ENCODE measurements around the gene LBHD1.
A peak's percentile ranks its signal among the peaks of the same experiment; 100 is the strongest.
"Not testable (repeated sequence)": the region's sequence is repeated elsewhere in the genome, so short reads cannot be mapped to it uniquely, and the experiment has no call there.

Gene LBHD1

DNA sequence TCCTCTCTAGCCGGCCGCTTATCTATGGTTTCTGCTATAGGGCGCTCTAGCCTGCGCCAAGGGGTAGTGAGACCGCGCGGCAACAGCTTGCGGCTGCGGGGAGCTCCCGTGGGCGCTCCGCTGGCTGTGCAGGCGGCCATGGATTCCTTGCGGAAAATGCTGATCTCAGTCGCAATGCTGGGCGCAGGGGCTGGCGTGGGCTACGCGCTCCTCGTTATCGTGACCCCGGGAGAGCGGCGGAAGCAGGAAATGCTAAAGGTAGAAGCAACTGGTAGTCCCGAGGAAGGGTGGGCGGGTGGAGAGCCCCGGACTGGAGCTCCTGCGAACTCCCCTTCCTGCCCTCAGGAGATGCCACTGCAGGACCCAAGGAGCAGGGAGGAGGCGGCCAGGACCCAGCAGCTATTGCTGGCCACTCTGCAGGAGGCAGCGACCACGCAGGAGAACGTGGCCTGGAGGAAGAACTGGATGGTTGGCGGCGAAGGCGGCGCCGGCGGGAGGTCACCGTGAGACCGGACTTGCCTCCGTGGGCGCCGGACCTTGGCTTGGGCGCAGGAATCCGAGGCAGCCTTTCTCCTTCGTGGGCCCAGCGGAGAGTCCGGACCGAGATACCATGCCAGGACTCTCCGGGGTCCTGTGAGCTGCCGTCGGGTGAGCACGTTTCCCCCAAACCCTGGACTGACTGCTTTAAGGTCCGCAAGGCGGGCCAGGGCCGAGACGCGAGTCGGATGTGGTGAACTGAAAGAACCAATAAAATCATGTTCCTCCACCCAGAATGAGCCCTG is at the start of gene LBHD1, which contains the start of gene UQCC3:
Gene LBHD1 (minus strand): TSS at position 660 of the 782 bp plus-strand sequence. CDS start 2,236 bp downstream, outside the sequence.
Gene UQCC3 (plus strand): TSS at position 66 of the 782 bp plus-strand sequence. CDS start 73 bp downstream, at position 139.
- DNase-seq: peak; percentile 86

DNA sequence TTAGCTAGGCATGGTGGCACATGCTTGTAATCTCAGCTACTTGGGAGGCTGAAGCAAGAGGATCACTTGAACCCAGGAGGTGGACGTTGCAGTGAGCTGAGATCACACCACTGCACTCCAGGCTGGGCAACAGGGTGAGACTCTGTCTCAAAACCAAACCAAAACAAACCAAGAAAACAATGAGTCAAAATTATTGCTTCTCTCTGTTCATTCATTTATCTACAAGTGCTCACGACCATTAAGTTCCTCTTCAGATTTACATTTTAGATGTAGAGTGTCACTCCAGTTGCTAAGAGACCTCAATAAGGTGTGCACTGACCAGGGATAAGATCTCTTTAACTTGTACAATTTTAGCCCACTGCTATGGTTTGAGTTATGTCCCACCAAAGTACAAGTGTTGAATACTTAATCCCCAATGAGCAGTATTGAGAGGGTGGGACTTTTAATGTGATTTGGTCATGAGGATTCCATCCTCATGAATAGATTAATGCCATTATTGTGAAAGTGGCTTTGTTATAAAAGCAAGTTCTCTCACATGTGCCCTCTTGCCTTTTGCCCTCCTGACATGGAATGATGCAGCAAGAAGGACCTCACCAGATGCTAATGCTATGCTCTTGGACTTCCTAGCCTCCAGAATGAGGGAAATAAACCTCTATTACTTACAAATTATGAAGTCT is 47.4 kb upstream of the LBHD1 start:
- no peak for DNase-seq

DNA sequence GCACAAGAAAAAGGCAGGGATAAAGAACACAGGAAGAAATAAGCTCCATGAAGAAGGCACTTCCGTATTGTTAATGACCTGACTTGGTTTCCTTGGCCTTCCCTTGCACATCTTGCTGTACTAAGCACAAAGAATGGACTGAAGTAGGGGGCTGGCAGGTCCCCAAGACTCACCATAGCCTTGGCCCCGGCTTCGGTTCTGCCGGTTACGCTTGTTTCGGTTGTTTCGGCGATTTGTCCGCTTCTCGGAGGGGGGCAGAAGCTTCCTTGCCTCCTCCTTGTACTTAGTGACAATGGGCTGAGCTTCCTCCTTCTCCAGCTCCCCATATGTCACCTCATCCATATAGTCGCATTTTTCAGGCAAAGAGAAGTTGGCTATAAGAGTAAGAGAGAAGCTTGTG is 44.7 kb upstream of the LBHD1 start:
- DNase-seq: no peak

GRCh38 chr11:62716206-62716605 is 44.1 kb upstream of the LBHD1 start:
- no peak for DNase-seq

GRCh38 chr11:62715150-62716130 is 43.4 kb upstream of the LBHD1 start:
- no peak for DNase-seq

DNA sequence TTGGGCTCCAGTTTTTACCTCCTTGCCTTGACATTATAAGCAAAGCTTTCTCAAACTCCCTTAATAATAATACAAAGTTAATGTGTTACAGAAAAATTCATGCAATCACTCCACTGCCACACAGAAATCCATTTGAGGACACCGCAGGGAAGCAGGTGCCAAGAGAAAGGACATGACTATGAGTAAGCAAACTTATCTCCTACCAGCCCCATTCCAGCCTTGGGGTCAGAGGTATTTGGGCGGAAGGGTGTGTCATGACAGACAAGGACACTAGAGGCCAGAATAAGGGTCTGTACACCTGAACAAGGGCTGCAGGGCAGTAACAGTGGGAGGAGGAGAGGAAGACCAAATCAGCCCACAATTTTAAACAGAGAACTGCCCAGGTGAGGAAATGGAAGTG is 41.3 kb upstream of the LBHD1 start:
- DNase-seq: no peak

- no peak for DNase-seq
These were observed 40.8 kb upstream of the LBHD1 start for GRCh38 chr11:62712861-62713260.

DNA sequence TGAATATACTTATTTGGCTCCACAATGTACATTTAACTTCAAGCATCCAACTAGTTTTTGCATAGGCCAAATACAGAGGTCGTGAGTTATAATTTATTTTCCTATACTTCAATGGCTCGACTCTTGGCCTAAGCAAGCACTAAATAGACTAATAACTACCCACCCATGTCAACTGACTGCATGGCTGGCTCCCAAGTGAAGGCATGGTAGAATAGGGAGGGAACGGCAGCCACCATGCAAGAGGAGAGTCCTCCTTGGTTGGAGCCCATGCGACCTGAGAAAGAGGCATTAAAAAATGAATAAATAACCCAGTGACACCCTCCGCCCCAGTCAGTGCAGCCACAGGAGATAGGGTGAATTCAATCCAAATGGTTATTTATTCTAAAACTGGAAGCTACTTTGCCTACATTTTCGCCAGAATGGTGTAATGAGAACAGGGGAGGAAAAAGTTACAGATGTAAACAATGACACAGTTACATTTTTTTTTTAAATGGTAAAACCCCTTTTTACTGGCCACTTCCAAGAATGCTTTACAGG is 40.3 kb upstream of the LBHD1 start:
- no peak for DNase-seq

DNA sequence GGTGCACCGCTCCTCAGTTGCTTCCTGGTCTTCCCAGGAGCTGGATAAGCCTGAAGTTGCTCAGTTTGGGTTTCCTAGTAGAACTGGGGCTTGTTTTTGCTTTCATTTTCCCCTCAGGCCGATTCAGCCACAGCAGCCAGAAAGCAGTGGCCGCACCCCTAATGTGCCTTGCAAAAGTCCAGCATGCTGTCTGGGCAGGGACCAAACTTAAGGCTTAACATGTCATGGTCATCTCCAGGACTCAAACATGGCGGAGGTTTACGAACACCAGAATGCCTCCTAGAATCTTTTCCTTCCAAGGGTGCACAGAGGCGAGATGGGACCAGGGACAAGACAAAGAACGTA is 37.9 kb upstream of the LBHD1 start:
- peak; percentile 56 for DNase-seq

DNA sequence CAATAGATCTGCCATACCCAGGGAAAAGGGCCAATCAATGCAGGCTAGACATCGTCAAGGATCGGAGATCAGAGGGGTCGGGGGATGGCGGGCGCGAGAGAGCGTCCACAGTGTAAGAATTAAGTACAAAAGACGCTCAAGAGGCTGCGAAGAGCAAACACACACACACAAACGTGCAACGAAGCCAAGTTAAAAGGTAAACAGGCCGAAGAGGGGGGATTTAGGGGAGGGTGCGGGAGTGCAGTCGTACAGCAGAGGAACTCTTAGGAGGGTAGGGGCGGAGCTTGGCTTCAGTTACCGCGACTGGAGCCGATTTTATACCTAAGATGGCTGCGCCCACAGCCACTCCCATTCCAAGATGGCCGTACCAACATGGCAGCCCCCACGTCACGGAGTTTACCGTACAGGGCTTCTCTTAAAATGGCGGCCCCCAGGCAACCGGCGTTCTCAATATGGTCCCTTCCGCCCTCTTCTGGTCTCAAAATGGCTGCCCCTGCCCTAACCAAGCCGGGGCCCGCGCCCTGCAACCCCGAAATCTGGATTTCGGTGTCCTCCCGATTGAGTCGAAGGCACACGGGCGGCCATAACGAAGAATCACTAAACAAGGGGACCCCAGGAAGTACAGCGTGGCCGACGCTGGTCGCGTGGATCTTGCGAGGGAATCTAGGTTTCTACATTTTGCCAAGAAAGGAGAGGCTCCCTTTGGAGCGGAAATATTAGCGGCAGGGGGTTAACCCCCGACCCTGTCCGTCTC is 37.4 kb upstream of the LBHD1 start:
- DNase-seq: peak; percentile 100

DNA sequence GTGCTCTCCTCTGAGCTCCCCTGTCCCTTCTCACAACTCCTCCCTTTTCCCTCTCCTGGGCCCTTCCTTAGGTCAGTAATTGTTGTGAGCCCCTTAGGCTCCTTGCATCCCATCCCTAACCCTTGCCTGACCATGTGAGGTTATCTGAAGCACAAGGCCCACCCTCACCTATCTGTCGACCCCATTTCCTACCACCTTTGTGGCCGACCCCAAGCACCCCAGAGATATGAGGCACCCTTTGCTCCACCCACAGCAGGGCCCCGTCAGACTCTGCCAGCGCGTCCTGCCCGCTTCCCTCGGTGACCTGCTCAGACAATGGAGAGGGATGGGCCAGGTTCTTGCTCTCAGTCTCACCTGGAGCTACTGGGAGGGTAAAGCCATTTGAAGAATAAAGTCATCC is 36.7 kb upstream of the LBHD1 start:
- peak; percentile 52 for DNase-seq

- no peak for DNase-seq
These were observed 36.3 kb upstream of the LBHD1 start for GRCh38 chr11:62708392-62708791.

DNA sequence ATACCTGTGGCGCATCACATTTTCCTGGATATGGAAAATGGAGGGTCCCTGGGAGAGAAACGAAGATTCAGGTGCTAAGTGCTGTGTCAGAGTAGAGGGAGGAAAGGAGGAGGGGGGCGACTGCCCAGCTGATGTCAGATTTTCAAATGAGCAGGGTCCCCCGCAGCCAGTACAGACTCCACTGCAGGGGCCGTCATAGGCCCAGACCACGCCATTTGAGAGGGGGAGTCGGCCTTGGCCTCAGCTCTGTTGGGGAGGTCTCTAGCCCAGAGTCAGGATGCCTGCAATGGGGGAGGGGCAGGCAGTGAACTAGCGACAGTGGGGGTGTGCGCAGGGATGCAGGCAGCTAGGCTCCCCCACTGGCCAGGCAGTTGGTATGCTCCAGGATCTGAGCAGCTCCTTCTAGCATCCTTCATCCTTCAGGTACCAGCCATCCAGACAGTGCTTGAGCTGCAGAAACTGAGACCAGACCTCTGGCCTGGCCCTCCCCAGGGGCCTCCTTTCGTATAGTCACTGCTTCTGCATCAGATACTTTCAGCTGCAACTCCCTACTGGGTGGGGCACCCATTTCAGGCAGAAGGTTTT is 35.3 kb upstream of the LBHD1 start, which contains the start of the genes BSCL2 and GNG3:
Gene BSCL2 (minus strand): TSS at position 148 of the 585 bp plus-strand sequence. CDS start 229 bp downstream, outside the sequence.
Gene GNG3 (plus strand): TSS at position 400 of the 585 bp plus-strand sequence. CDS start 620 bp downstream, outside the sequence.
- no peak for DNase-seq

- DNase-seq: no peak
These were observed 34.8 kb upstream of the LBHD1 start for GRCh38 chr11:62706850-62707247.

GRCh38 chr11:62705880-62706849 is 34.1 kb upstream of the LBHD1 start:
- DNase-seq: peak; percentile 98

DNA sequence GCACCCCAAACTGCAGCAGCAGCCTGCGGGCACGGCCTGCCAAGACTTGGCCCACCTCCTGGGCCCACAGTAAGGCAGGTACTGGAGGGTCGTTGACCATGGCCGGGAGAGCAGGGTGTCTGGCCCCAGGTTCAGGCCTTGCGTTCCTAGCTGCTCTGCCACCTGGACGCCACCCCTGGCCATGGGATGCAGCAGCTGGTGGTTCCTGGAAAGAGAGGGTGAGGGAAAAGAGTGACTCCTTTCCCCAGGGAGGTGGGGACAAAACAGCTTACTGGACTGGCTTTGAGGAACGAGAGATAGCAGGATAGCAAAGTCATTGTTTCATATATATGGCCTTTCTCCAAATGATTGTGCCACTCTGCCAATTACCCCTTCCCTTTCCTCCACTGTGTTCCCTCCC is 33.3 kb upstream of the LBHD1 start:
- DNase-seq: no peak

- not testable (repeated sequence) for DNase-seq
These were observed 31.9 kb upstream of the LBHD1 start for GRCh38 chr11:62703921-62704320.

DNA sequence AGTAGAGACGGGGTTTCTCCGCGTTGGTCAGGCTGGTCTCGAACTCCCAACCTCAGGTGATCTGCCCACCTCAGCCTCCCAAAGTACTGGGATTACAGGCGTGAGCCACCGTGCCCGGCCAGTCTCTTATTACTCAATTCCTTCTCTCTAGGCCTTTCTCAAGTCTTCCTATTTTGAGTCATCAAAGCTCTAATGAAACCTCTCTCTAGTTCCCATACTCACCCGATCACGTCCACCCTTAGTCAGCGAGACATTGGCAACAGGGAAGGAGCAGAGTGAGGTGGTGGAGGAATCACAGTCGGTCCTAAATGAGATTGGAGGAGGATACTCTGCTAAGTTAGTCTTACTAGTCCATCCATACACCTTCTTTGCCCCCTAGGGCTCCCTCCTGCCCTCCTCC is 30.2 kb upstream of the LBHD1 start:
- DNase-seq: no peak

DNA sequence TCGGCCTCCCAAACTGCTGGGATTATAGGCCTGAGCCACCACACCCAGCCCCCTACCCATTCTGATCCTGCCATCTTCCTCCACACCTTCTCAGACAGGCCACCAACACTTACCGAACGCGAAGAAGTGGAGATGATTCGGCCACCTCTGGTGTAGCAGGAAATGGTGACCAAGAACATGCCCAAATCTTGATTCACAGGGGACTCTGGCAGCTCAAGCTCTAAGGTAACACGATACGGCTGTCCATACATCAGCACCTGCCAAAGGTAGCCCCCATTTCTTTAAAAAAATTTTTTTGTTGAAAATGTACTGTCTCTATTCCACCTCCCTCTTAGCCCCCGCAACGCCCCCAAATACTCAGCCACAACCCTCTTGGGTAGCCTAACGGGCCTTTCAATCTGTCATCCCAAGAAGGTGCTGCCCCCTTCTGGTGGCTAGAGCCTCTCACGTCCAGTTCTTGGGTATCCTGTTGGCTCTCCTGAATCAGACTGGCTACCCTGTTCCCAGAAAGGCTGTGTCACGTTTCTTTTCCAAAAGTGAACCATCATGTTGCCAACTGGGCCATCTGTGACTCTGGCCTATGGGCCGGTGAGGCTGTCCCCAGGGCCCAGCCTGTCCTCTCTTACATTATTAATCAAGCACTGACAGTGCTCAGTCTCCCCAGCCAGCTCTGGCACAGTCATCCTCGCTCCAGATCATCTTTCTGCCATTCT is 22.5 kb upstream of the LBHD1 start:
- peak; percentile 77 for DNase-seq

Data from RPMI8226 (cell line).